NCI-H1417 (cell line): ENCODE results near the gene URGCP.

Experiments used
- DNase-seq, 3 experiments: peaks; one replicate each; lab custom pipeline; 2025; lab: John Stamatoyannopoulos, UW

Gene URGCP

DNA sequence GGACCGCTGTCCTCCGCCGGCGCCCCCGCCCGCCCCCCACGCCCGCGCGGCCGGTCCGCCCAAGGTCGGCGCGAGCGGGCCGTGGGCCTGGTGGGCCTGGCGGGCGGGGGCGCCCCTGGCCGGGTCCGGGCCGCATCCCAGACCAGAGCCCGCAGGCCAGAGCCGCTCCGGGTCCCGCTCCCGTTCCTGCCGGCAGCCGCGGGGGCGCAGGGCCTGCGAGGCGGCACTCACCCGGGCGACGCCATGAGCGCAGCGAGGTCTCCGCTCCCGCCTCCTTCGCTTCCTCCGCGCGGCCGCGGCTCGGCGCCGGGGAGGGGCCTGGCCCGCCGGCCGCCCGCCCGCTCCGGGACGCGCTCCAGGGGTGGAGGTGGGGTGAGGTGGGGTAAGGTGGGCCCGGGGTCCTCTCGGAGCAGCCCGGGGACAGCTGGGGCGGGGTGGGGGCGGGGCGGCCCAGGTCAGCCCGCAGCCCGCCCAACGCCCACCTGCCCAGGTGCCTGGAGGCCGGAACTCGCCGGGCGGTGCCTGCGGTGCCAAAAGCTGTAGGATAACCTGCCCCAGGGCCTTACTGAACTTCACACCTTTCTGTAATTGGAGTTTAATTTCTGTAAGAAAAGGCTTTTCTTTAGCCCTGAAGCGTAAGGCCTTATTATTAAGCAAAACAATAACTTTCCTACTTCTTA lies at the start of gene URGCP:
Gene URGCP (minus strand): TSS at position 266 of the 680 bp plus-strand sequence. CDS start 21 bp downstream, at position 245.
- peak; percentile 39 to 78 (median 69) for DNase-seq

- DNase-seq, result no peak
Observed at GRCh38 chr7:43956027-43956426, 49.6 kb upstream of the URGCP start.

- peak in 1 of 3 experiments; percentile 52 for DNase-seq
Observed at GRCh38 chr7:43954524-43955228, 48.3 kb upstream of the URGCP start.

DNA sequence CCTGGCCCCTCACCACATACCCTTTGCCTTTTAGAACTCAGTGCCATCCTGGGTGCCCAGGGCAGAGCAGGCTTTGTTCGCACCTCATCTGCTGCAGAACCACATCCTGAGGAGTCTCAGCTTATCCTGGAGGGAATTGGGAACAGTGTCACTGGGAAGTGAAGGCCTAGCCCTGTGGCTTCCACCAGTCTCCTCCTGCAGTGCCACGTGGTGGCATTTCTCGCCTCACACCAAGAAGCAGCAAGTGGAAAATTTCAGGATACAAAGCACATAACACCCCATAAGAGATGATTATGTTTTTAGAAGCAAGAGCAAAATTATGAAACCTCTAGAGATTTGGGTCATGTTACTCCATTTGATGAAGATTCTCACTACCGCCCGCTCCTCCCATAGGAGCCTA lies 46.7 kb upstream of the URGCP start:
- no peak for DNase-seq

DNA sequence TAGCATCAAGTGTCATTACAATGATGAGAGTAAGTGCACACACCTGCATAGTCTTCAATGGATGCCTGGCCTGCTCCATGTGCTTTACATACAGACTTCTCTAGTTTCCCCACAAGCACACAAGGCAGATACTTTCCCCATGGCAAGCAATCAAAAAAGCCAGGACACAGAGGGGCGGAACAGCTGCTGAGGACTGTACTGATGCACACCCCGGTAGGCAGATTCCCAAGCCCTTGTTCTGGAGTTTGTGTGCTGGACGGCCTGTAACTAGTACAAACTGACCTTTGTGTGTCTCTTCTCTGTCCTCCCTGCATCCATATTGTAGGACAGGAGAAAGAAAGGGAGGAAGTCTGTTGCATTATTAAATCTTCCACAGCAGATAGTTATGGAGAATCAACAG lies 45.6 kb upstream of the URGCP start:
- peak in 1 of 3 experiments; percentile 20 for DNase-seq

- DNase-seq, result no peak
Observed at GRCh38 chr7:43944286-43944685, 37.9 kb upstream of the URGCP start.

DNA sequence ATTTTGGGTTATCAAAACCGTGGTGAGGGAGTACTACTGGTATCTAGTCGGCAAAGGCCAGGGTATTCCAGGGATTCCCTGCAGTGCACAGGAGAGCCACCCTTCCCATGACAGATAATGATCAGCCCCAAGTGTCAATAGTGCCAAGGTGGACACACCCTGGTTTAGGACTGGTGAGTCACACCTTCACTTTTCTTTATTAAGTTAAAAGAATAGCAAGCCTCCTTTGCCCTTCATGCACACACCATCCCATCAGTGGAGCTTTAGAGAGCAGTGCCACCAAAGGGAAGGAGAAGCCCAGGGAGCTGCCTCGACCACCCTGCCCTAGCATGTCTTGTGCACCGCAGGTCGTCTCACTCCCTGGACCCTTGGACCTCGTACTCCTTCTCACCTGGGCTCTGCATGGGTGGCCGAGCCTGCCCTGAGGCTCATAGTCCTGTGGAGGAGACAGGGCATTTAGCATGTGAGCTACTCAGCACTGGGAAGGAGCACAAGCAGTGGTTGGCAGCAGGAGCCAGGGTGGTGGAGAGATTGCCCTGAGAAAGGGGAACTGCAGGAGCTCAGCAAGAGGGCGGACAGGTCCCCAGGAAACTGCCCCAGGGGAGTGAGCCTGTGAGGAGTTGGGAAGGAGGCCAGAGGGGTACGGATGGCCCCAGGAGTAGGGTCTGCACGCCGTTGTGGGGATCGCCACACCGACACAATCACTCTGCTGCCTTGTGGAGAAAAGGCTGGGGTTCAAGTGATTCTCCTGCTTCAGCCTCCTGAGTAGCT lies 37.2 kb upstream of the URGCP start:
- DNase-seq, result no peak

DNA sequence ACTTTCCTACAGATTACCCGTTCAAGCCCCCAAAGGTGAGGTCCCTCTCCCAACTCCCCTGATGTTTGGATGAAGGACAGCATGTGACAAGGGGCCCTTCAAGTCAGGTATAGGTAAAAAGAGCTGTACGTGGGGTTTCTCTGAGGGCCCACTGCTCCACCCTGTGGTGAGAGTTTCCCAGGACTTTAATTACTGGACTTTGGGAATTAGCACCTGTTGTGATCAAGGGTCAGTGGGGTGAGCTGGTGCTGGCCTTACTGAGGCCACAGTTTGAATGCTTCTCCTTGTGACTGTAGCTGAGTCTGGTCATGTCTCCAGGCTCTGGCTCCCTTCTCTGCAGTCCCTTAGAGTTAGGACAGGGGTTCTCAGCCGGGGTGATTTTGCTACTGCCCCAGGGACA lies 36.6 kb upstream of the URGCP start:
- DNase-seq, result no peak

GRCh38 chr7:43942250-43942649 lies 35.9 kb upstream of the URGCP start:
- DNase-seq, result no peak

DNA sequence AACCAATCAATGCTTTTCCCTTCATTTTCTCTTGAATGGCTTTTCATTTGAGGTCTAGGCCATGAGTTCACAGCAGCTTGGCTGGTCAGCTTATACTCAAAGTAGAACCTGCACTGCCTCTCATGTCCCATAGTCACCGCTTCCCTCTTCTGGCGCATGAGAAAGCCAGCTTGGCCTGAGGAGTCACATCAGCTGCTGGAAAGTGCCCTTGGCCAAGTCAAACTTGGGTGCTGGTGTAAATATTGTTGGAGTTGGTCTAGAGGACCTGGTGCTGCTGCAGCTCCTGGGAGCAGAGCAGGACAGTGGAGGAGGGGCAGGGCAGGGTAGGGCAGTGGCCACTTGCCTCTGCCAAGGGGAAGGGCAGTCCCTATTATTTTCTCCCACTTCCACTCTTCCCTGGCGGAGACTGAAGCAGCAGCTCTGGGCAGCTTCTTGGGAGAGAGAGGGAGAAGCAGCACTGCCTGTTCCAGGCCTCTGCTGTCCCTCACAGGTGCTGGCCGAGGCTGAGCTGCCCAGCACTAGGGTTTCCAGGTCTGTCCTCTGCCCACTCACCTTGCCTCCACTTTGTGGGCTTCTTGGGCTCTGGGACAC lies 32.6 kb upstream of the URGCP start:
- no peak for DNase-seq

DNA sequence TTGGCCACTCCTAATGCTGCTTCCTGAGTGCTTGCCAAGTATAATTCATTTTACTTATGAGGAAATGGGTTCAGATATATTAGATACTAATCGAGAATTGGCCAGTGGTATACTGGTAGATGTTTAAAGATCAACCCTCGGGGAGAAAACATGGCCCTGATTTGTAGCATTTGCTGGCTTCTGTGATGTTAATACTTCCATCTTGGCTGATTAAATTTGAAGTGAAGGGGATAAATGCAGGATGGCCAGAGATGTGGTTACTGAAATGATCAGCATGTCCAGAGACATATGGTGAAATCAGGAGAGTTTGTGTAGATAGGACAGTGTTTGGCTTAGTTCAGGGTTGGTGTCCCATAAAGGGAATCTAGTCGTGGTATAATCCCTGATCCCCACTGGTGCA lies 31.0 kb upstream of the URGCP start:
- DNase-seq, result no peak

DNA sequence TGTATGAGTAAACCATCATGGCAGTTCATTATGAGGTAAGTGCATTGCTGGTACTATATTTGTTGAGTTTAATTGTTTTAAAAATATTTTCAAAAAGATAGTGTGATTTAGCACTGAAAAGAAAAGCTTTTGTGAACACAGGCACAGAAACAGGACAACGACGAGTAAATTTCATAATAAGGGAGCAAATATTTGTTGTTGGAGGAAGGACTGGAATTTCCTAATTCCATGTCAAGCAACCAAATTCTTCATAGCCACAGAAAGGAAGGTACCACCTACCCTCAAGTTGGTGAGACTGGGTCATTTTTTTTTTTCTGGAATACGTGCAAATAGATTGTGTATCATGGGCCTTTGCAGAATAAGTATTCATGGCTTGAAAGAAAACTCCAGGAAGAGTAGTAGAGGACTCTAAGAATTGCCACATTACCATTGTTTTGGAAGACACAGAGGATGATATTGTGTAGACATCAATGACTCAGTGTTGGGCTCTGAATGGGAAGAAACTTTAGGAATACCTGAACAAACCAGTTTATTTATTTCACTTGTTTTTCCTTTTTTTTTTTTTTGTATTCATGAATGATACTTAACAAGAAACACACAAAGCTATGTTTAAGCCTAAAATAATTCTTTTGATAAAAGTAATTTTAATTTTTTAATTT lies 27.6 kb upstream of the URGCP start:
- DNase-seq, result no peak

- DNase-seq, result no peak
Observed at GRCh38 chr7:43931346-43931745, 24.9 kb upstream of the URGCP start.

DNA sequence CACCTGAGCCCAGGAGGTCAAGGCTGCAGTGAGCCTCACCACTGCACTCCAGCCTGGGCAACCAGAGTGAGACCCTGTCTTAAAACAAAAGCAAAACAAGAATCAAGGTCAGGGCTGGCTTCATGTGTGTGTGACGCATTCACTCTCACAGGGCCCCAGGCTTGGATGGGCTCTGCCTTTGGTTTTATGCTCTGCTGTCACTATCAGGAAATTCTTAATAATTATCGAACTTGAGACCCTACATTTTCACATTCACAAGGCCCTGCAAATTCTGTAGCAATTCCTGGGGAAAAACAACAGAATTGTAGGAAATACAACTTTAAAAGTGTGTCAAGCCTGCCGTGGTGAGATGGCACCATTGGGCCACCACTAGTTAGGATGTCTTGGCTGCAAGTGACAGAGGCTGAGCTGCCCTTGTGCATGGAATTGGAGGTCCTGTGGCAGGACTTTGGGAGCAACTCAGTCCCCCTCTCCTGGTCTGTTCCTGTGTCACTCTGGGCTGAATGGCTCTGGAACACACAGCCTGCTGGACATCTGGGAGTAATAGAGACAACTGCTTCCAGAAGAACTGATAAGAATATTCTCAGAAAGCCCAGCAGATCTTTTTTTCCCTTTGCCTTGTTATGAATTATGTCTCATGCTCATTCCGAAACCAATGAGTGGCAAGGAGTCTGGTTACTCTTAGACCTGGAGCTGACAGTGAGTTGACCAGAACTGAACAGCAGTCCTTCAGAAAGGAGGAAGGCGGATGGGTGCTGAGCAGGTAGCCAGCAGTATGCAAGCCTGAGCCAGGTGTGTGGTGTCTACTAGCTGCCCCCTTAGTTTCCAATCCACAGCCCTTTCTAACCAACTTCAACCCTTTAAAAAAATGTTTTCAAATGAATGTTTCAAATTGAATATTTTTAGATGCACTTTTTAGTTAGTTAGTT lies 23.4 kb upstream of the URGCP start:
- no peak for DNase-seq

GRCh38 chr7:43927810-43928209 lies 21.4 kb upstream of the URGCP start:
- no peak for DNase-seq

- DNase-seq, result no peak
Observed at GRCh38 chr7:43926798-43927123, 20.4 kb upstream of the URGCP start.

DNA sequence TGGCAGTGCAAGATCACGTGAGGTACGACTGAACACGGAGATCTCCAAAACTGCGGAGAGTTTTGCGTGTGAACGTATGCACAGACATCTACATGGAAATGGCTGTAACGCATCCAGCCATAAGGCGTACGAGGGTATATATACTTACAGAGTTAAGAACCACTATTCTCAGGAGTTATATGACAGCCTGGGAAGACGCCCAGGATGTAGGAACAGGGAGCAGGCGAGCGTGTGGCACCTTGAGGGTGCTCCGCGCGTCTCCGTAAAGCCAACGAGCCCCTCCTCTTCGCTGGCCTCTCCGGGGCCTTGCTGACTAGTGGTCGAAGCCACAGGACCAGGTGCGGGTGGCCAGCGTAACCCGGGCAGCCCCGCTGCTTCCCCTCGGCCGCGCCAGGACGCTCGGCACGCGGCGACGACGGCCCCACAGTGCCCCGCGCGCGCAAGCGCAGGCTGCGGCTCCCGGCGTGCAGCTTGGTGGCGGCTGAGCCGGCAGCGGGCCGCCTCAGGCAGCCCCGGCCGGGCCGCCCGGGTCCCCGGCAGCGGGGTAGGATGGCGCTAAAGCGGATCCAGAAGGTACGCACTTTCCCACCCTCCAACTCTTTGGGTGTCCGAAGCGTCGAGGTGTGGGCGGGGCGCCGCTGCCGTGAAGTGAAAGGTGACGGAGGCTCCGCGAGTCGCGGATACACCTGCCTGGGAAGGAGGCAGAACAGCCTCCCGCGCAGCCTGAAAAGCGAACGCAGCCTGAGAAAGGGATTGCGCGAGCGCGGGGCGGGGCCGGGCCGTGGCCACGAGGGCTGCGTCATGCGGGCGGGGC lies 19.8 kb upstream of the URGCP start, which contains the start of gene UBE2D4:
Gene UBE2D4 (plus strand): TSS at position 453 of the 814 bp plus-strand sequence. CDS start 97 bp downstream, at position 550.
- peak; percentile 80 to 97 (median 96) for DNase-seq

DNA sequence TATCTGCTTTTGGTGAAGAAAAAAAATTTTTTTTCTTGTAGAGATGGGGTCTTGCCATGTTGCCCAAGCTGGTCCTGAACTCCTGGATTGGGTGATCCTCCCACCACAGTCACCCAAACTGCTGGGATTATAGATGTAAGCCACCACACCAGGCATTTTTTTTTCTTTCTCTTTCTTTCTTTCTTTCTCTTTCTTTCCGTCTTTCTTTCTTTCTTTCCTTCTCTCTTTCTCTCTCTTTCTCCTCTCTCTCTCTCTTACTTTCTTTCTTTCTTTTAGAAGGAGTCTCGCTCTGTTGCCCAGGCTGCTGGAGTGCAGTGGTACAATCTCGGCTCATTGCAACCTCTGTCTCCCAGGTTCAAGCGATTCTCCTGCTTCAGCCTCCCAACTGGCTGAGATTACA lies 16.3 kb upstream of the URGCP start:
- DNase-seq, result no peak

DNA sequence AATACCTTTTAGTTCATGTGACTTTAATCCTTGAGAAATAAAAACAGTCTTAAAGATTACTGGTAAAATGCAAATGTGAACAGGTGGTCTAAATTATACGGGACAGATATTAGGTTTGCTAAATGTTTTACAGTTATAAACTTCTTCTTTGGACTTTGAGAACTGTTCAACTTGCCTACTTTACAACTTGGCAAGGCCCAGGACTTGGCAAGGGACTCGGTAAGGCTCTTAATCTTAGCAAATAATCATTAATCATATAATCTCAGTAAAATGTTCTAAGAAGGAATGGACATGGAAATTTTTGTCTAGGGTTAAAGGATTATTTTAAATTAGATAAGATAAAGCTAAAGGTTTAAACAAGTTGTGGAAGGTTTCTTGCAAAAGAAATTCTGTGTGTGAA lies 15.0 kb upstream of the URGCP start:
- DNase-seq, result no peak

DNA sequence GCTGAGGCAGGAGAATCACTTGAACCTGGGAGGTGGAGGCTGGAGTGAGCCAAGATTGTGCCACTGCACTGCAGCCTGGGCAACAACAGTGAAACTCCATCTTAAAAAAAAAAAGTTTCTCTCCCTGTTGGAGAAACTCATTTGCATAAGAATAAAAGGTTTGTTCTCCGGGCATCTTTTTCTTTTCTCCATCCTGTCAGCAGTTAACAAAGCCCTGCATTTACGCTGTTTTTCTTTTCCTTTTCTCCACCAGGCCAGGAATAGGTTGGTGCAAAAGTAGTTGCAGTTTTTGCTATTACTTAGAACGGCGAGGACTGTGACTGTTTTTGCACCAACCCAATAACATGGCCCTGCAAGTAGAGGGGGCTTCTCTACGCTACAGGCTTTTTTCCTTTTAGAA lies 9.5 kb upstream of the URGCP start:
- no peak for DNase-seq
